GM19455 (cell line): ENCODE data around the gene CSAD.
"Not testable (repeated sequence)": the region's sequence is repeated elsewhere in the genome, so short reads cannot be mapped to it uniquely, and the experiment has no call there.

Source experiments
- ATAC-seq: cut with Tn5 transposase; IDR thresholded peaks from one replicate; pipeline ENCODE4 v1.9.1; 2021; ENCODE audit not compliant: unreplicated experiment

Gene CSAD

GRCh38 chr12:53112431-53112830 lies 68.3 kb downstream of the CSAD start:
- ATAC-seq, result not testable (repeated sequence)
